IPS DF 6.9 (cell line): Measurements from ENCODE around the gene ITGA11.

ENCODE experiments used
- DNase-seq: peaks from one replicate; pipeline ENCODE4 v3.0.0-alpha.2; 2013; ENCODE audit warnings: low read depth, low spot score
- H3K27ac ChIP-seq: one replicate; pipeline ENCODE4 v1.5.1; 2013; ENCODE audit warnings: low read length, control low read depth
- H3K27me3 ChIP-seq: 2 replicates; pipeline ENCODE4 v1.6.1; 2013; ENCODE audit warnings: mild to moderate bottlenecking, low read length; ENCODE audit not compliant: control insufficient read depth, insufficient read depth
- H3K36me3 ChIP-seq: 2 replicates; pipeline ENCODE4 v1.6.1; 2013; ENCODE audit warnings: low read length; ENCODE audit not compliant: control insufficient read depth, insufficient read depth
- H3K4me1 ChIP-seq: 2 replicates; pipeline ENCODE4 v1.6.1; 2013; ENCODE audit warnings: low read length; ENCODE audit not compliant: control insufficient read depth, insufficient read depth
- H3K4me3 ChIP-seq: 2 replicates; pipeline ENCODE4 v1.5.1; 2013; ENCODE audit warnings: mild to moderate bottlenecking, low read length
- H3K9me3 ChIP-seq: 2 replicates; pipeline ENCODE4 v1.6.1; 2013; ENCODE audit warnings: low read length, inconsistent platforms; ENCODE audit not compliant: control insufficient read depth, insufficient read depth
- WGBS: extraction: QIAGEN DNeasy Blood & Tissue Kit; methylation state at CpG from one replicate; pipeline ENCODE4 v1.1.7; 2013; ENCODE audit warnings: mixed read lengths, missing lambda C conversion rate; ENCODE audit not compliant: insufficient read length, insufficient coverage; 5-methylcytosine and 5-hydroxymethylcytosine counted together

The ITGA11 gene

DNA sequence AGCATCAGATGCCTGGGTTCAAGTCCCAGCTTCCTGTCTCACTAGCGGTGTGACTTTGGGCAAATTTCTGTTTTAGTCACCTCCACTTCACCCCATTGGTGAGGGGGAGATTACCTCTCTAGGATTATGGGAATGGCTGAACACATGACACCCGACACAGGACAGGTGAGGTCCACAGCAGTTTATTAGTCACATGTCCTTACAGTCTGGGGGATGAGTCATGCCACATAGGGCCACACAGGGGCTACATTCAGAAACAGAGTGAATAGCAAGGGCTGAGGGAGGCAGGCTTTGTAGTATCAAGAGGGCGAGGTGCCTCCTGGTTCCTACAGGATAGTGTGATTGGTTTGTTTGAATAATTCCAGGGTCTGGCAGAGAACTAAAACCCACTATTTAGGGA lies 15.2 kb upstream of the ITGA11 start:
- Histone ChIP-seq H3K4me3 (no peak overlapping the region), H3K36me3 (no peaks in the 10 kb centered on the region), H3K27ac (no peak overlapping the region), H3K27me3 (no peaks in the 10 kb centered on the region), H3K4me1 (no peaks in the 10 kb centered on the region), H3K9me3 (no peaks in the 10 kb centered on the region)
- DNase-seq = no peak
- no CpG with 5 or more reads among the region's 3 CpGs for WGBS

DNA sequence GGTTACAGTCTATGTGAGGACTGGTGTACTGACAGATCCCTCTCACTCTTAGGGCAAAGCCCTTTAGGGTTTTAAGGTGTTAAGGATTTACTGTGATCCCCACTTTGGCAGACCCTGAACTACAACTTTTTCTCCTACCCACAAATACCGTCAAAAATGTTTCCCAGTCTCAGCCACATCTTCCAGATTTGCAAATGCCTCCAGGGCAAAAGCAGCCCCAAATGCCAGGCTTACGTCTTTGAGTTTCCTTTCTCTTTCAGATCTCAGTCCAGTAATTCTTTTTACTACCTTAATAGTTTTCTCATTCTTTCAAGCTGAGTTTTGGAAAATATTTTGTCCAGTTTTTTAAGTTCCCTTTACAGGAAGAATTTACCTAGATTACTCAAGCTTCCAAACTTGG lies 13.4 kb upstream of the ITGA11 start:
- H3K4me3 ChIP-seq = no peak overlapping the region
- no peak overlapping the region for H3K27ac ChIP-seq
- no peak for DNase-seq
- no peaks in the 10 kb centered on the region for H3K9me3 ChIP-seq
- H3K27me3 ChIP-seq = no peaks in the 10 kb centered on the region
- H3K4me1 ChIP-seq = no peaks in the 10 kb centered on the region
- WGBS = no CpG with 5 or more reads among the region's 2 CpGs
- H3K36me3 ChIP-seq = no peaks in the 10 kb centered on the region

DNA sequence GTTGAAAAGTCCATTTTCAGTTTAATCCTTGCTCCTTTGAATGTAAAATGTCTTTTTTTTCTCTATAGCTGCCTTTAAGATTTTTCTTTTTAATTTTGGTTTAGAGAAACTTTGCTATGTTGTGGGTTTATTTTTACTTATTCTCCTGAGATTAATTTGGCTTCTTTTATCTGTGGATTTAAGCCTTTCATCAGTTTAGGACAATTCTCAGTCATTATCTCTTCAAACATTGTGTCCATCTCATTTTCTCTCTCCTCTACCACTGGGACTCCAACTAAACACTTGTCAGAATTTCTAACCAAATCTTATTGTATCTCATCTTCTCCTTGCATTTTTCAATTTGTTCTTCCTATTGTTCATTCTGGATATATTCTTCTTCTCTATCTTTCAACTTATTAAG lies 12.4 kb upstream of the ITGA11 start:
- Histone ChIP-seq H3K27ac (no peak overlapping the region), H3K4me3 (no peak overlapping the region), H3K27me3 (no peaks in the 10 kb centered on the region), H3K36me3 (no peaks in the 10 kb centered on the region), H3K4me1 (no peaks in the 10 kb centered on the region), H3K9me3 (no peaks in the 10 kb centered on the region)
- DNase-seq = no peak

DNA sequence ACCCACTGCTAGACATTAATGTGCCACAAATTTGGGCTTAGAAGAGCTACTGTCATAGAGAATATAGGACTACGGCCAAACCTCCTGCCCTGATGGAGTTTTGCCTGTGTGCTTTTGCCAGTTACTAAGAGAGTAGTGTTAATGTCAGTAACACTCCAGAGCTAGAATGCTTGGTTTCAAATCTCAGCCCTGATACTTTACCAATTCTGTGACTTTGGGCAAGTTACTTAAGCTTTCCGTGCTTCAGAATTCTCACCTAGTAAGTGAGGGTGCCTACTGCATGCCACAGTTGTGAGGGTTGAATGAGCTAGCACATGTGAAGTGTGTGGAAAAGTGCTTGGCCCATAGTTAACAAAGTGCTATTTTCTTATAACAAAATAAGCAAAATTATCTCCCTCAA lies 10.9 kb upstream of the ITGA11 start:
- WGBS = no CpG with 5 or more reads among the region's 2 CpGs
- no peak for DNase-seq
- H3K9me3 ChIP-seq = no peaks in the 10 kb centered on the region
- no peak overlapping the region for H3K27ac ChIP-seq
- no peak overlapping the region for H3K4me3 ChIP-seq
- no peaks in the 10 kb centered on the region for H3K36me3 ChIP-seq
- H3K27me3 ChIP-seq = no peaks in the 10 kb centered on the region
- no peaks in the 10 kb centered on the region for H3K4me1 ChIP-seq

DNA sequence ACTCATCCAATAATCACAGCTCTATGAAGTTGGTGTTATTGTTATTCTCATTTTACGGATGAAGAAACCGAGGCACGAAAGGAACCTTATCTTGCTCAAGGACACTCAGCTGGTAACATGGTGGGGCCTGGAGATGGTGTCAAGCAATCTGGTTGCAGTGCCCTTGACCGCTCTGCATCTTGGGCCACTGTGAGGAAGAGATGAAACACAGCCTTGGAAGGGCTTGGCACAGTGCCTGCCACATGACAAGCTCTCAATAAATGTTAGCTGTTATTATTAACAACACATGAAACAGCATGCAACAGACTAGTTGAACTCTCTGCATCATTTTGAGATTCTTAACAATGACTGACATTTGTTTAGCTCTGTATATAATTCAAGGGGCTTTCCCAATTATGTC lies 10.1 kb upstream of the ITGA11 start:
- Histone ChIP-seq H3K27ac (no peak overlapping the region), H3K4me3 (no peak overlapping the region), H3K9me3 (no peaks in the 10 kb centered on the region), H3K36me3 (no peaks in the 10 kb centered on the region), H3K4me1 (no peaks in the 10 kb centered on the region), H3K27me3 (no peaks in the 10 kb centered on the region)
- no peak for DNase-seq
- WGBS = no CpG with 5 or more reads among the region's 4 CpGs

DNA sequence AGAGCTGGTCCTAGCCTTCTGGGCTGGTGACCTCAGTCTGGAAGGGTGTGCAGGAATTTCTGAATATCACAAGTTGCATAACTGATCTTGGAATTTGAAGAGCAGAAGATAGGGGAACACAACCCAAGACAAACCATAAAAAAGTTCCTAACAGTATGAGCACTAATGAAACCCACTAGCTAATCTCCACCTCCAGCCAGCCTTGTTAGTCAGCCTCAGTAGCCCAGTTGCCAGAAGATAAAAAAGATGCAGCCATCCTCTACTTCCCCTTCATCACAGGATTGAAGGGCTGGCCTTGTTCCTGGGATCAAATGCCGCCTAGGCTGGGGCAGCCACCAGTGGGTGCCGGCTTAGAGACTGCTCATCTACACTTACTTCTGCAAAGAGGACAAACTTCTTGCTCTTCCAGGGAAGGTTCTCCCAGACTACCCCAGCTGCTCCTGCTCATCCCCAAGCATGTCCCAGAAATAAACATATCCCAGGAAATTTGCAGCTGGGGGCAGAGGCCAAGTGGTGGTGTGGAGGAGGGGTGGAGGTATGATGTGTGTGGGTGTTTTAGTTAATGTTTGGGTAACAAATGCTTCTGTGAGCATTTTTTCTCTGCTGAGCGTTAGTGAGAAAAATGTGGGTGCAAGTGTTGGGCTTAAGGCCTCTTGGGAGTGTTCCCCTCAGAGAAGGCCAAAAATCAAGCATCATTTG lies 9.2 kb upstream of the ITGA11 start:
- no peak overlapping the region for H3K4me3 ChIP-seq
- no peak overlapping the region for H3K27ac ChIP-seq
- no peaks in the 10 kb centered on the region for H3K9me3 ChIP-seq
- H3K4me1 ChIP-seq = no peaks in the 10 kb centered on the region
- DNase-seq = no peak
- WGBS = no CpG with 5 or more reads among the region's 3 CpGs
- H3K36me3 ChIP-seq = no peaks in the 10 kb centered on the region
- H3K27me3 ChIP-seq = no peaks in the 10 kb centered on the region

DNA sequence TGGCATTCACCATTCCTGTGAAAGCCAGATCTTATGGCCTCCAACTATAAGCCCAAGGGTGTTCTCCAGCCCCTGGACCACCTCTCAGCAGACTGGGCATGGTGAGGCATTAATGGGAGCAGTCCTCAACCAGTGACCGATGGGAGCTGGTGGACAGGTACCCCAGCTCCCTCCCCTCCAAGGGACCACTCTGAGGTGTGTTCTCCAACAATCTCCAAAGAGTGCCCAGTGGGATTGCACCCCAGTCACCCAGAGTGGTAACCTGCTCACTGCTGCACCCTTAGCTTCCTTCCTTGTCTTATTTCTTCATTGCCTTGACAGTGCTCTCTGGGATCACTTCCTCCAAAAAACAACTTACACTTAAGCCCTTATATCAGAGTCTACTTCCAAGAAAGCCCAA lies 8.2 kb upstream of the ITGA11 start:
- H3K4me1 ChIP-seq = no peaks in the 10 kb centered on the region
- H3K36me3 ChIP-seq = no peaks in the 10 kb centered on the region
- H3K9me3 ChIP-seq = no peaks in the 10 kb centered on the region
- H3K27ac ChIP-seq = no peak overlapping the region
- H3K4me3 ChIP-seq = no peak overlapping the region
- no peak for DNase-seq
- H3K27me3 ChIP-seq = no peaks in the 10 kb centered on the region
- WGBS = no CpG with 5 or more reads among the region's 1 CpG

DNA sequence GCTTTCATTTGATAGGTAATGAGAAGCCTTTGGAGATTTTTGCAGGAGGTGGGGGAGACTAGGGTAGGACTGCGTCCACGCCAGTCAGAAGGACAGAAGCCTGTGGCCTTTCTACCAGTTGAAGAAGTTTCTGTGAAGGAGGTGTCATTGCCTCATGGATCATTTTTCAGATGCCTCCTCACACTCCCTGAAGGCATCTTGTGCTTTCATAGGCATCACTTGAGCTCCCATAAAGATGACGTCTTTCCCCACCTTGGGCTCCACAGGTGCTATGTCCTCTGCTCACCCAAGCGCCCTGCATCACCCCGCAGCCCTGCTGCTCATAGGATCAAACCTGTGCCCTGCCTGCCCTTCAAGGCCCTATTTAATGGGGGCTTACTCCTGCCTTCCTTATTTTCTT lies 7.5 kb upstream of the ITGA11 start:
- H3K27me3 ChIP-seq = no peaks in the 10 kb centered on the region
- no peak overlapping the region for H3K4me3 ChIP-seq
- no peaks in the 10 kb centered on the region for H3K9me3 ChIP-seq
- DNase-seq = no peak
- no peak overlapping the region for H3K27ac ChIP-seq
- no peaks in the 10 kb centered on the region for H3K36me3 ChIP-seq
- no CpG with 5 or more reads among the region's 5 CpGs for WGBS
- H3K4me1 ChIP-seq = no peaks in the 10 kb centered on the region

DNA sequence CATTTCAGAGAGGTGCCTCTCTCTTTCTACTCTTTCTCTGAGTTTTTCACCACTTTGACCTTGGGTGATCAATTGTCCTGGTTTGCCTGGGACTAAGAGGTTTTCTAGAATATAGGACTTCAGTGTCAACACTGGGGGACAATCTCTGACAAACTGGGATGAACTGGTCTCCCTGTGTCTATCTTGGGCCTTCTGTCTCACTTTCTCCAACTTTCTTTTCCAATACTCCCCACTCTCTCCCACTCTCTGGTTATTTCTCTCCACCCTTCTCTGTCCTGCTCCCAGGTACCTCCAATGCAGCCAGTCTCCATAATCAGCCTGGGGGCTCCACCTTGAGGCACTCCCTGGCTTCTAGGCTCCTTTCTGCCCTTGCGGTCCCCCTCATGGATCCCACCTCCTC lies 4.7 kb upstream of the ITGA11 start:
- H3K27ac ChIP-seq = no peak overlapping the region
- no peak overlapping the region for H3K4me3 ChIP-seq
- DNase-seq = no peak
- peaks cover 14% of the 10 kb centered on the region for H3K27me3 ChIP-seq
- H3K9me3 ChIP-seq = no peaks in the 10 kb centered on the region
- no peaks in the 10 kb centered on the region for H3K36me3 ChIP-seq
- WGBS = no CpG with 5 or more reads among the region's 1 CpG
- no peaks in the 10 kb centered on the region for H3K4me1 ChIP-seq

DNA sequence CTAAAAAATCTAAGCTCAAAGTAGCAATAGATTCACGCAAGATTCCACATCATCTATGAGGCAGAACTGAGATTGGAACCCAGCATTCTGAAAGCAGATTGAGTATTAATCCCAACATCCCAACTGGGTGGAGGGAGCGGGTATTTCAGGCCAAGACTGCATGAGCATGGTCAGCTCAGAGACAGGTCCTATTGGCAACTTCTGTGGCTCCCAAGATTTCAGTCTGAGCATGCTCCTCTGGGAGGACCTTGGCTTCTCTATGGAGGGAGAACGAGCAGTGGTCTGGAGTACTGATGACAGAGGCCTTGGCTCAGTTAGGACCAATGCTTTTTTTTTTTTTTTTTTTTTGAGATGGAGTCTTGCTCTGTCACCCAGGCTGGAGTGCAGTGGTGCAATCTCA lies 4.0 kb upstream of the ITGA11 start:
- DNase-seq = no peak
- no peaks in the 10 kb centered on the region for H3K9me3 ChIP-seq
- no peak overlapping the region for H3K27ac ChIP-seq
- no CpG with 5 or more reads among the region's 3 CpGs for WGBS
- no peak overlapping the region for H3K4me3 ChIP-seq
- H3K36me3 ChIP-seq = no peaks in the 10 kb centered on the region
- no peaks in the 10 kb centered on the region for H3K4me1 ChIP-seq
- H3K27me3 ChIP-seq = peaks cover 21% of the 10 kb centered on the region

DNA sequence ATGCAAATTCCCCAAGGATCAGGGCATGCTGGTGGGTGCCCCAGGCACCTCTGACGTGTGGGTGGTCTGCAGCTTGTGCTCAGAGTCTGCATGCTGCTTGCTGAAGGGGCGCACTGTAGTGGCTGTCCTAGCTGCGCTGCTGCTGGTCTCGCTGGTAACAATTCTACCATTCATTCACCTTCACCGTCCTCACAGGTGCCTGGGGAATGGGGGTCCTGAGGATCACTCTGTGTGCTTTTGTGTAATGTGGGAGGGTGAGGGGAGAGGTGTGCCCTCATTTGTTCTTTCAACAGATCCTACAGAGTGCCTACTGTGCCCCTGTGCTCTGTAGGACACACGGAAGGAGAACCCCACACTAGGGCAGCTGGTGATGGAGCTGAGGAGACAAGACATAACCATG lies 2.1 kb upstream of the ITGA11 start:
- WGBS = no CpG with 5 or more reads among the region's 6 CpGs

More for the DNA sequence above, 2.1 kb upstream of the ITGA11 start:
- Histone ChIP-seq H3K36me3 (no peaks in the 10 kb centered on the region), H3K4me3 (no peak overlapping the region), H3K9me3 (no peaks in the 10 kb centered on the region), H3K27me3 (peaks cover 39% of the 10 kb centered on the region), H3K27ac (no peak overlapping the region), H3K4me1 (no peaks in the 10 kb centered on the region)
- no peak for DNase-seq
